IMR-90 (cell line): ENCODE data around the gene KLK8. TPM values are rescaled to one million over a fixed set of nuclear protein-coding genes. Genes with fewer than 3 reads are reported as not detected.

Source experiments
- ATAC-seq: fragments of 200-7000 bp; cut with Tn5 transposase; 2 replicates; pipeline ENCODE4 v1.9.1; 2020; ENCODE audit warnings: low read depth, mild to moderate bottlenecking, moderate library complexity
- BruUV-seq: library from RNA; stranded (reverse); fragments of 400-500 nt; replicated peaks from 2 replicates; lab custom pipeline; 2021; lab: Mats Ljungman, UMichigan
- CTCF ChIA-PET: fragments of 300-600 bp; formaldehyde crosslinking; extraction: SDS; loops from one replicate; lab custom pipeline; 2021; ENCODE audit warnings: antibody characterized with exemption; lab: Yijun Ruan, JAX
- POLR2A ChIA-PET: fragments of 300-600 bp; sonication (Branson Sonifier 250); formaldehyde crosslinking; loops from one replicate; lab custom pipeline; 2022; ENCODE audit warnings: antibody characterized with exemption; ENCODE audit not compliant: unreplicated experiment; lab: Charles Lee
- DNase-seq: peaks from one replicate; pipeline ENCODE4 v3.0.0; 2013
- H2AFZ ChIP-seq: replicated peaks from 2 replicates; pipeline ENCODE3; 2013; ENCODE audit warnings: low read length, mild to moderate bottlenecking; ENCODE audit not compliant: poor library complexity
- H2AK5ac ChIP-seq: 2 replicates; pipeline ENCODE4 v1.6.1; 2013; ENCODE audit warnings: low read depth, low read length, inconsistent platforms
- H2AK9ac ChIP-seq: replicated peaks from 2 replicates; pipeline ENCODE3; 2013; ENCODE audit warnings: mild to moderate bottlenecking, low read depth, low read length, moderate library complexity; ENCODE audit not compliant: poor library complexity
- H2BK120ac ChIP-seq: 2 replicates; pipeline ENCODE4 v1.6.1; 2013; ENCODE audit warnings: low read depth, low read length, inconsistent platforms
- H2BK15ac ChIP-seq: 3 replicates; pipeline ENCODE4 v1.6.1; 2013; ENCODE audit warnings: low read depth, low read length, inconsistent platforms
- H2BK20ac ChIP-seq: 2 replicates; pipeline ENCODE4 v1.6.1; 2013; ENCODE audit warnings: low read depth, mild to moderate bottlenecking, inconsistent platforms, low read length, moderate library complexity
- H2BK5ac ChIP-seq: 2 replicates; pipeline ENCODE4 v1.6.1; 2013; ENCODE audit warnings: mild to moderate bottlenecking, low read depth, low read length, inconsistent platforms; ENCODE audit not compliant: poor library complexity, severe bottlenecking
- H3K14ac ChIP-seq: replicated peaks from 2 replicates; pipeline ENCODE4 v1.6.1; 2013; ENCODE audit warnings: low read depth, low read length, inconsistent platforms
- H3K18ac ChIP-seq: 2 replicates; pipeline ENCODE4 v1.6.1; 2013; ENCODE audit warnings: low read depth, low read length, control low read depth
- H3K23ac ChIP-seq: 2 replicates; pipeline ENCODE4 v1.6.1; 2013; ENCODE audit warnings: low read depth, low read length, inconsistent platforms
- H3K27ac ChIP-seq: 2 replicates; pipeline ENCODE4 v1.5.1; 2013; ENCODE audit warnings: mild to moderate bottlenecking, control low read depth, low read length; ENCODE audit not compliant: insufficient read depth
- H3K27me3 ChIP-seq: 2 replicates; pipeline ENCODE4 v1.6.1; 2013; ENCODE audit warnings: low read length; ENCODE audit not compliant: control insufficient read depth, insufficient read depth
- H3K36me3 ChIP-seq: 2 replicates; pipeline ENCODE4 v1.6.1; 2013; ENCODE audit warnings: low read length, mixed read lengths; ENCODE audit not compliant: control insufficient read depth, insufficient read depth
- H3K4ac ChIP-seq: 2 replicates; pipeline ENCODE4 v1.6.1; 2013; ENCODE audit warnings: low read depth, low read length, inconsistent platforms
- H3K4me1 ChIP-seq: 2 replicates; pipeline ENCODE4 v1.6.1; 2013; ENCODE audit warnings: low read length, mixed read lengths; ENCODE audit not compliant: control insufficient read depth, insufficient read depth
- H3K4me2 ChIP-seq: 2 replicates; pipeline ENCODE4 v1.6.1; 2013; ENCODE audit warnings: low read depth, mild to moderate bottlenecking, control low read depth, low read length, moderate library complexity
- H3K4me3 ChIP-seq: 2 replicates; pipeline ENCODE4 v1.5.1; 2013; ENCODE audit warnings: low read depth, mild to moderate bottlenecking, control low read depth, low read length, moderate library complexity; ENCODE audit not compliant: insufficient read depth
- H3K56ac ChIP-seq: 2 replicates; pipeline ENCODE4 v1.6.1; 2013; ENCODE audit warnings: low read length, inconsistent platforms; ENCODE audit not compliant: insufficient read depth; ENCODE audit errors: extremely low read depth
- H3K79me1 ChIP-seq, 2 experiments: 2 replicates each; pipeline ENCODE4 v1.6.1; 2013; ENCODE audit warnings: low read length in 2 of 2, inconsistent platforms in 1 of 2, low read depth in 1 of 2
- H3K9ac ChIP-seq: 2 replicates; pipeline ENCODE4 v1.6.1; 2013; ENCODE audit warnings: low read depth, low read length, control low read depth
- H3K9me1 ChIP-seq: 2 replicates; pipeline ENCODE4 v1.6.1; 2013; ENCODE audit warnings: low read length, inconsistent platforms; ENCODE audit not compliant: insufficient read depth
- H3K9me3 ChIP-seq: 2 replicates; pipeline ENCODE4 v1.6.1; 2013; ENCODE audit warnings: low read length; ENCODE audit not compliant: control insufficient read depth, insufficient read depth
- H4K20me1 ChIP-seq: 2 replicates; pipeline ENCODE4 v1.6.1; 2013; ENCODE audit warnings: low read length, inconsistent platforms; ENCODE audit not compliant: insufficient read depth
- H4K5ac ChIP-seq: 2 replicates; pipeline ENCODE4 v1.6.1; 2013; ENCODE audit warnings: mild to moderate bottlenecking, low read depth, low read length, control low read depth
- H4K8ac ChIP-seq, 2 experiments: 2 replicates each; pipeline ENCODE4 v1.6.1; 2013; ENCODE audit warnings: low read depth in 2 of 2, low read length in 2 of 2, control low read depth in 1 of 2, inconsistent platforms in 1 of 2
- H4K91ac ChIP-seq: 2 replicates; pipeline ENCODE4 v1.6.1; 2013; ENCODE audit warnings: low read depth, low read length, inconsistent platforms; ENCODE audit not compliant: insufficient read depth
- BHLHE40 ChIP-seq: fragments of 150-350 bp; IDR thresholded peaks from 2 replicates; pipeline ENCODE4 v1.6.1; 2016; ENCODE audit warnings: mild to moderate bottlenecking, low read depth, low read length
- CEBPB ChIP-seq: IDR thresholded peaks from 2 replicates; pipeline ENCODE4 v1.6.1; 2012; ENCODE audit warnings: low read depth, low read length, improper control_type of control experiment
- CHD1 ChIP-seq: IDR thresholded peaks from 2 replicates; pipeline ENCODE4 v1.6.1; 2012; ENCODE audit warnings: low read depth, low read length, improper control_type of control experiment
- FOS ChIP-seq: fragments of 150-350 bp; IDR thresholded peaks from 2 replicates; pipeline ENCODE4 v1.6.1; 2016; ENCODE audit warnings: low read depth, low read length
- MAFK ChIP-seq: IDR thresholded peaks from 2 replicates; pipeline ENCODE4 v1.6.1; 2012; ENCODE audit warnings: low read depth, low read length, improper control_type of control experiment
- MAZ ChIP-seq: IDR thresholded peaks from 2 replicates; pipeline ENCODE4 v1.6.1; 2012; ENCODE audit warnings: low read depth, mild to moderate bottlenecking, low read length, improper control_type of control experiment, moderate library complexity, borderline replicate concordance
- MXI1 ChIP-seq: IDR thresholded peaks from 2 replicates; pipeline ENCODE4 v1.6.1; 2012; ENCODE audit warnings: low read depth, mild to moderate bottlenecking, low read length, moderate library complexity, borderline replicate concordance
- NFE2L2 ChIP-seq: fragments of 150-350 bp; IDR thresholded peaks from 2 replicates; pipeline ENCODE4 v1.6.1; 2016; ENCODE audit warnings: low read depth, mild to moderate bottlenecking, low read length
- POLR2A ChIP-seq: IDR thresholded peaks from 2 replicates; pipeline ENCODE4 v1.6.1; 2012; ENCODE audit warnings: mild to moderate bottlenecking, low read depth, low read length
- RAD21 ChIP-seq: IDR thresholded peaks from 2 replicates; pipeline ENCODE4 v1.6.1; 2012; ENCODE audit warnings: low read length, improper control_type of control experiment
- RCOR1 ChIP-seq: IDR thresholded peaks from 2 replicates; pipeline ENCODE4 v1.6.1; 2012; ENCODE audit warnings: mild to moderate bottlenecking, low read length, improper control_type of control experiment; ENCODE audit not compliant: insufficient replicate concordance
- RFX5 ChIP-seq: IDR thresholded peaks from 2 replicates; pipeline ENCODE4 v1.8.0; 2012; ENCODE audit warnings: low read depth, mild to moderate bottlenecking, low read length, moderate library complexity
- SMC3 ChIP-seq: fragments of 150-350 bp; IDR thresholded peaks from 2 replicates; pipeline ENCODE4 v1.6.1; 2016; ENCODE audit warnings: low read depth, mild to moderate bottlenecking, antibody characterized with exemption, low read length, moderate library complexity
- WGBS, 2 experiments: methylation state at CpG; one replicate each; pipeline versions ENCODE4 v1.1.5 to v1.1.7; 2013; ENCODE audit warnings: missing lambda C conversion rate in 2 of 2; ENCODE audit not compliant: insufficient read length in 1 of 2; ENCODE audit errors: extremely low coverage in 2 of 2; 5-methylcytosine and 5-hydroxymethylcytosine counted together
- dilution Hi-C: fragments of 300-500 bp; cut with HindIII; formaldehyde crosslinking; loops from one replicate; pipeline ENCODE4 v1.14.3; 2018; ENCODE audit warnings: low sequenced_read_pairs; ENCODE audit not compliant: unreplicated experiment
- in situ Hi-C: fragments of 300-500 bp; cut with MboI; formaldehyde crosslinking; loops from 3 replicates; pipeline ENCODE4 v1.14.3; 2019; ENCODE audit warnings: low sequenced_read_pairs, inconsistent platforms, mixed read lengths
- intact Hi-C: fragments of 100-400 bp; cut with micrococcal nuclease; formaldehyde crosslinking; loops from 2 replicates; pipeline ENCODE4 v1.10.0; 2022
- polyA plus RNA-seq, 3 experiments: library from polyadenylated mRNA; depleted of rRNA; stranded (reverse); fragments of >200 nt; gene quantifications; 2 replicates each; pipeline ENCODE4 v1.2.3, GENCODE V29; 2012; ENCODE audit warnings: low replicate concordance in 1 of 3
- total RNA-seq: library from RNA; depleted of rRNA; stranded (reverse); fragments of >200 nt; gene quantifications from 2 replicates; pipeline ENCODE4 v1.2.3, GENCODE V29; 2012
- TF ChIP-seq, protein P1 (sequence below): fragments of 150-350 bp; IDR thresholded peaks from 2 replicates; pipeline ENCODE4 v1.6.1; 2016; ENCODE audit warnings: low read depth, mild to moderate bottlenecking, low read length, moderate library complexity, borderline replicate concordance
- TF ChIP-seq, protein P2 (sequence below): conservative IDR thresholded peaks from 2 replicates; pipeline ENCODE4 v1.5.1; 2012; ENCODE audit warnings: mild to moderate bottlenecking, low read depth, low read length, improper control_type of control experiment
- TF ChIP-seq, protein P3 (sequence below): fragments of 150-350 bp; IDR thresholded peaks from 2 replicates; pipeline ENCODE4 v1.6.1; 2017; ENCODE audit warnings: mild to moderate bottlenecking, antibody characterized with exemption, low read length, low read depth

The KLK8 gene
- total and polyA plus RNA-seq, 2 of the 4 experiments (the other 2 are of a cell fraction): not detected

DNA sequence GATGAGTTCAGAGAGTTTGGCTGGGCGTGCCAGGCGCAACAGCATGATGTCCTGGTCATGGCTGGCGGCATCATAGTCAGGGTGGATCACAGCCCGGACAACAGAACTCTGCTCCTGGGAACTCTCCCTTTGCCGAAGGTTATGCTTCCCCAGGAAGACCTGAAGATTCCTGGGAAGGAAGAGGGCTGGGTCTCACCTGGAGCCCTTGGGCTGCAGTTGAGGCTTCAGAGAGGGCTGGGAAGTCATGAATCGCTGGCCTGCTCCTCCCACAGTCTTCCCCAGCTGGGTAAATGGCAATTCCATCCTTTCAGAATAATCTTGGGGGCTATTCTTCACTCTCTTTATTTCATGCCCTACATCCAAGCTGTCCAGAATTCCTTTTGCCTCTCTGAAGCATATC, 38.0 kb downstream of the KLK8 start:
- Histone ChIP-seq H3K9me3 (peaks cover 17% of the 10 kb centered on the region; the same call in 1 of the 2 replicates), H3K79me1 (no peaks in the 10 kb centered on the region), H4K5ac (no peak overlapping the region), H2BK120ac (no peak overlapping the region), H2AK9ac (no peak overlapping the region), H3K9ac (no peak overlapping the region), H4K20me1 (no peaks in the 10 kb centered on the region), H3K4me3 (no peak overlapping the region), H3K56ac (no peak overlapping the region), H2AFZ (no peak overlapping the region), H3K4ac (no peak overlapping the region), H3K36me3 (no peaks in the 10 kb centered on the region), H2BK20ac (no peak overlapping the region), H2BK5ac (no peak overlapping the region), H4K8ac (no peak overlapping the region), H3K4me1 (no peaks in the 10 kb centered on the region), H3K4me2 (no peak overlapping the region), H4K91ac (no peak overlapping the region), H3K14ac (no peak overlapping the region), H2AK5ac (no peak overlapping the region), H2BK15ac (no peak overlapping the region), H3K27ac (no peak overlapping the region), H3K9me1 (no peaks in the 10 kb centered on the region), H3K27me3 (no peaks in the 10 kb centered on the region), H3K23ac (no peak overlapping the region), H3K18ac (no peak overlapping the region)
- TF ChIP-seq BHLHE40: no peak
- no peak for TF ChIP-seq MXI1
- TF ChIP-seq POLR2A: no peak
- TF ChIP-seq RAD21: no peak
- TF ChIP-seq, protein P1, sequence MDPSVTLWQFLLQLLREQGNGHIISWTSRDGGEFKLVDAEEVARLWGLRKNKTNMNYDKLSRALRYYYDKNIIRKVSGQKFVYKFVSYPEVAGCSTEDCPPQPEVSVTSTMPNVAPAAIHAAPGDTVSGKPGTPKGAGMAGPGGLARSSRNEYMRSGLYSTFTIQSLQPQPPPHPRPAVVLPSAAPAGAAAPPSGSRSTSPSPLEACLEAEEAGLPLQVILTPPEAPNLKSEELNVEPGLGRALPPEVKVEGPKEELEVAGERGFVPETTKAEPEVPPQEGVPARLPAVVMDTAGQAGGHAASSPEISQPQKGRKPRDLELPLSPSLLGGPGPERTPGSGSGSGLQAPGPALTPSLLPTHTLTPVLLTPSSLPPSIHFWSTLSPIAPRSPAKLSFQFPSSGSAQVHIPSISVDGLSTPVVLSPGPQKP: no peak
- no peak for TF ChIP-seq CEBPB
- TF ChIP-seq NFE2L2: no peak
- no peak for TF ChIP-seq RFX5
- TF ChIP-seq, protein P2, sequence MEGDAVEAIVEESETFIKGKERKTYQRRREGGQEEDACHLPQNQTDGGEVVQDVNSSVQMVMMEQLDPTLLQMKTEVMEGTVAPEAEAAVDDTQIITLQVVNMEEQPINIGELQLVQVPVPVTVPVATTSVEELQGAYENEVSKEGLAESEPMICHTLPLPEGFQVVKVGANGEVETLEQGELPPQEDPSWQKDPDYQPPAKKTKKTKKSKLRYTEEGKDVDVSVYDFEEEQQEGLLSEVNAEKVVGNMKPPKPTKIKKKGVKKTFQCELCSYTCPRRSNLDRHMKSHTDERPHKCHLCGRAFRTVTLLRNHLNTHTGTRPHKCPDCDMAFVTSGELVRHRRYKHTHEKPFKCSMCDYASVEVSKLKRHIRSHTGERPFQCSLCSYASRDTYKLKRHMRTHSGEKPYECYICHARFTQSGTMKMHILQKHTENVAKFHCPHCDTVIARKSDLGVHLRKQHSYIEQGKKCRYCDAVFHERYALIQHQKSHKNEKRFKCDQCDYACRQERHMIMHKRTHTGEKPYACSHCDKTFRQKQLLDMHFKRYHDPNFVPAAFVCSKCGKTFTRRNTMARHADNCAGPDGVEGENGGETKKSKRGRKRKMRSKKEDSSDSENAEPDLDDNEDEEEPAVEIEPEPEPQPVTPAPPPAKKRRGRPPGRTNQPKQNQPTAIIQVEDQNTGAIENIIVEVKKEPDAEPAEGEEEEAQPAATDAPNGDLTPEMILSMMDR: no peak
- no peak for TF ChIP-seq MAZ
- TF ChIP-seq FOS: no peak
- TF ChIP-seq MAFK: no peak
- TF ChIP-seq CHD1: no peak
- no peak for TF ChIP-seq RCOR1
- TF ChIP-seq, protein P3, sequence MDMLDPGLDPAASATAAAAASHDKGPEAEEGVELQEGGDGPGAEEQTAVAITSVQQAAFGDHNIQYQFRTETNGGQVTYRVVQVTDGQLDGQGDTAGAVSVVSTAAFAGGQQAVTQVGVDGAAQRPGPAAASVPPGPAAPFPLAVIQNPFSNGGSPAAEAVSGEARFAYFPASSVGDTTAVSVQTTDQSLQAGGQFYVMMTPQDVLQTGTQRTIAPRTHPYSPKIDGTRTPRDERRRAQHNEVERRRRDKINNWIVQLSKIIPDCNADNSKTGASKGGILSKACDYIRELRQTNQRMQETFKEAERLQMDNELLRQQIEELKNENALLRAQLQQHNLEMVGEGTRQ: no peak
- no peak for TF ChIP-seq SMC3
- in situ Hi-C loops: no loop called here
- dilution Hi-C loops: no loop called here
- DNase-seq (no peak), ATAC-seq (no peak)
- no TSS peak for BruUV-seq
- intact Hi-C loops: no loop called here
- ChIA-PET CTCF (no interaction called here), POLR2A (no interaction called here)
- WGBS, 2 experiments: 20% methylated on average over 1 of the region's 6 CpGs; no CpG with 5 or more reads in 1 of the 2 experiments
